H9 (cell line): ENCODE measurements around the gene RESP18. TPM values are rescaled to one million over a fixed set of nuclear protein-coding genes. Genes with fewer than 3 reads are reported as not detected.

Experiments
- DNase-seq: peaks from one replicate; pipeline ENCODE4 v3.0.0-alpha.2; 2017
- H2AFZ ChIP-seq: one replicate; pipeline ENCODE4 v1.6.1; 2013; ENCODE audit warnings: mild to moderate bottlenecking, low read length, control low read depth, moderate library complexity
- H2AK5ac ChIP-seq: 2 replicates; pipeline ENCODE4 v1.6.1; 2013; ENCODE audit warnings: low read length, control low read depth, mixed read lengths; ENCODE audit not compliant: insufficient read length
- H2BK120ac ChIP-seq: one replicate; pipeline ENCODE4 v1.6.1; 2013; ENCODE audit warnings: low read depth, mild to moderate bottlenecking, low read length, control low read depth, inconsistent platforms; ENCODE audit not compliant: poor library complexity, severe bottlenecking
- H2BK12ac ChIP-seq: 2 replicates; pipeline ENCODE4 v1.6.1; 2013; ENCODE audit warnings: low read length, control low read depth, mixed read lengths, low read depth; ENCODE audit not compliant: insufficient read length
- H2BK15ac ChIP-seq: 2 replicates; pipeline ENCODE4 v1.6.1; 2013; ENCODE audit warnings: low read depth, low read length, control low read depth
- H2BK20ac ChIP-seq: one replicate; pipeline ENCODE4 v1.6.1; 2013; ENCODE audit warnings: low read depth, mild to moderate bottlenecking, low read length, control low read depth, inconsistent platforms; ENCODE audit not compliant: poor library complexity, severe bottlenecking
- H2BK5ac ChIP-seq: 2 replicates; pipeline ENCODE4 v1.6.1; 2013; ENCODE audit warnings: low read length, control low read depth, mixed read lengths; ENCODE audit not compliant: insufficient read length
- H3K14ac ChIP-seq: 2 replicates; pipeline ENCODE4 v1.6.1; 2013; ENCODE audit warnings: low read length, control low read depth; ENCODE audit not compliant: insufficient read depth
- H3K18ac ChIP-seq: 2 replicates; pipeline ENCODE4 v1.6.1; 2013; ENCODE audit warnings: low read depth, mild to moderate bottlenecking, mixed read lengths, low read length, control low read depth; ENCODE audit not compliant: insufficient read length
- H3K23ac ChIP-seq: 2 replicates; pipeline ENCODE4 v1.6.1; 2013; ENCODE audit warnings: low read length, control low read depth, mixed read lengths, low read depth; ENCODE audit not compliant: insufficient read length
- H3K23me2 ChIP-seq: 2 replicates; pipeline ENCODE4 v1.6.1; 2013; ENCODE audit warnings: low read depth, mild to moderate bottlenecking, mixed read lengths, low read length, control low read depth; ENCODE audit not compliant: insufficient read length, poor library complexity, severe bottlenecking
- H3K27ac ChIP-seq: 2 replicates; pipeline ENCODE4 v1.5.1; 2013; ENCODE audit warnings: low read length, control low read depth, mixed read lengths, low read depth; ENCODE audit not compliant: insufficient read length
- H3K27me3 ChIP-seq: 2 replicates; pipeline ENCODE4 v1.6.1; 2013; ENCODE audit warnings: low read length, control low read depth, inconsistent platforms; ENCODE audit not compliant: insufficient read depth
- H3K4ac ChIP-seq: 2 replicates; pipeline ENCODE4 v1.6.1; 2013; ENCODE audit warnings: low read depth, mild to moderate bottlenecking, control low read depth, inconsistent platforms, low read length, moderate library complexity
- H3K4me1 ChIP-seq: 2 replicates; pipeline ENCODE4 v1.6.1; 2013; ENCODE audit warnings: low read length, control low read depth, inconsistent platforms; ENCODE audit not compliant: insufficient read depth
- H3K4me2 ChIP-seq: 2 replicates; pipeline ENCODE4 v1.6.1; 2013; ENCODE audit warnings: low read length, control low read depth, mixed read lengths; ENCODE audit not compliant: insufficient read length, insufficient read depth
- H3K56ac ChIP-seq: 2 replicates; pipeline ENCODE4 v1.6.1; 2013; ENCODE audit warnings: low read depth, mild to moderate bottlenecking, mixed read lengths, low read length, control low read depth; ENCODE audit not compliant: insufficient read length
- H3K79me1 ChIP-seq: 2 replicates; pipeline ENCODE4 v1.6.1; 2013; ENCODE audit warnings: low read depth, mild to moderate bottlenecking, moderate library complexity, low read length, control low read depth, inconsistent platforms; ENCODE audit not compliant: insufficient read depth, poor library complexity, severe bottlenecking
- H3K79me2 ChIP-seq: 2 replicates; pipeline ENCODE4 v1.6.1; 2013; ENCODE audit warnings: low read length, control low read depth, inconsistent platforms; ENCODE audit not compliant: insufficient read depth
- H3K9ac ChIP-seq: 2 replicates; pipeline ENCODE4 v1.6.1; 2013; ENCODE audit warnings: low read length, control low read depth, mixed read lengths; ENCODE audit not compliant: insufficient read length; ENCODE audit errors: extremely low read depth
- H3K9me3 ChIP-seq: one replicate; pipeline ENCODE4 v1.6.1; 2013; ENCODE audit warnings: low read depth, low read length, inconsistent platforms; ENCODE audit not compliant: control insufficient read depth
- H3T11ph ChIP-seq: one replicate; pipeline ENCODE4 v1.6.1; 2013; ENCODE audit warnings: mild to moderate bottlenecking, low read length, control low read depth, inconsistent platforms
- H4K20me1 ChIP-seq: one replicate; pipeline ENCODE4 v1.6.1; 2013; ENCODE audit not compliant: control insufficient read depth, insufficient read length, insufficient read depth
- H4K5ac ChIP-seq: 2 replicates; pipeline ENCODE4 v1.6.1; 2013; ENCODE audit warnings: low read depth, mild to moderate bottlenecking, mixed read lengths, low read length, control low read depth; ENCODE audit not compliant: insufficient read length
- H4K8ac ChIP-seq: replicated peaks from 2 replicates; pipeline ENCODE4 v1.6.1; 2013; ENCODE audit warnings: low read length, control low read depth, mixed read lengths, low read depth; ENCODE audit not compliant: insufficient read length
- H4K91ac ChIP-seq: 2 replicates; pipeline ENCODE4 v1.6.1; 2013; ENCODE audit warnings: low read depth, mild to moderate bottlenecking, moderate library complexity, mixed read lengths, low read length, control low read depth; ENCODE audit not compliant: insufficient read length
- H3K27ac Mint-ChIP-seq, 3 experiments: 2 replicates in 2 of 3; 3 replicates in 1 of 3; pipeline ENCODE4 v1.8.0; 2020 to 2021; ENCODE audit warnings: mixed read lengths in 3 of 3, mild to moderate bottlenecking in 1 of 3, moderate library complexity in 1 of 3
- H3K27me3 Mint-ChIP-seq: 2 replicates; pipeline ENCODE4 v1.8.0; 2021; ENCODE audit warnings: low read depth, mild to moderate bottlenecking, moderate library complexity, mixed read lengths
- H3K36me3 Mint-ChIP-seq, 3 experiments: 2 replicates in 2 of 3; 3 replicates in 1 of 3; pipeline ENCODE4 v1.8.0; 2020 to 2021; ENCODE audit warnings: low read depth in 3 of 3, mixed read lengths in 3 of 3; ENCODE audit not compliant: insufficient read depth in 1 of 3
- H3K4me1 Mint-ChIP-seq, 2 experiments: 2 replicates each; pipeline ENCODE4 v1.8.0; 2020; ENCODE audit warnings: mixed read lengths in 2 of 2
- H3K4me3 Mint-ChIP-seq, 2 experiments: 2 replicates in 1 of 2; 3 replicates in 1 of 2; pipeline ENCODE4 v1.8.0; 2020 to 2021; ENCODE audit warnings: mild to moderate bottlenecking in 2 of 2, mixed read lengths in 2 of 2, moderate library complexity in 1 of 2
- H3K9me3 Mint-ChIP-seq, 2 experiments: 2 replicates in 1 of 2; 3 replicates in 1 of 2; pipeline ENCODE4 v1.8.0; 2020; ENCODE audit warnings: mild to moderate bottlenecking in 2 of 2, mixed read lengths in 2 of 2, moderate library complexity in 1 of 2
- WGBS: extraction: QIAGEN DNeasy Blood & Tissue Kit; methylation state at CpG from one replicate; pipeline ENCODE4 v1.1.7; 2013; ENCODE audit warnings: missing lambda C conversion rate, low lambda C conversion rate, mixed read lengths; ENCODE audit not compliant: insufficient read length; ENCODE audit errors: extremely low coverage; 5-methylcytosine and 5-hydroxymethylcytosine counted together
- total RNA-seq: library from RNA; stranded (reverse); gene quantifications from 2 replicates; pipeline ENCODE4 v1.2.1, GENCODE V29; 2021
- TF ChIP-seq, protein P1 (sequence below): fragments of 200-600 bp; sonication (generic); conservative IDR thresholded peaks from 3 replicates; pipeline ENCODE4 v1.8.0; 2021; ENCODE audit warnings: antibody characterized with exemption, mild to moderate bottlenecking

The RESP18 gene
- total RNA-seq, 1 experiment from 2014 or later = not detected

DNA sequence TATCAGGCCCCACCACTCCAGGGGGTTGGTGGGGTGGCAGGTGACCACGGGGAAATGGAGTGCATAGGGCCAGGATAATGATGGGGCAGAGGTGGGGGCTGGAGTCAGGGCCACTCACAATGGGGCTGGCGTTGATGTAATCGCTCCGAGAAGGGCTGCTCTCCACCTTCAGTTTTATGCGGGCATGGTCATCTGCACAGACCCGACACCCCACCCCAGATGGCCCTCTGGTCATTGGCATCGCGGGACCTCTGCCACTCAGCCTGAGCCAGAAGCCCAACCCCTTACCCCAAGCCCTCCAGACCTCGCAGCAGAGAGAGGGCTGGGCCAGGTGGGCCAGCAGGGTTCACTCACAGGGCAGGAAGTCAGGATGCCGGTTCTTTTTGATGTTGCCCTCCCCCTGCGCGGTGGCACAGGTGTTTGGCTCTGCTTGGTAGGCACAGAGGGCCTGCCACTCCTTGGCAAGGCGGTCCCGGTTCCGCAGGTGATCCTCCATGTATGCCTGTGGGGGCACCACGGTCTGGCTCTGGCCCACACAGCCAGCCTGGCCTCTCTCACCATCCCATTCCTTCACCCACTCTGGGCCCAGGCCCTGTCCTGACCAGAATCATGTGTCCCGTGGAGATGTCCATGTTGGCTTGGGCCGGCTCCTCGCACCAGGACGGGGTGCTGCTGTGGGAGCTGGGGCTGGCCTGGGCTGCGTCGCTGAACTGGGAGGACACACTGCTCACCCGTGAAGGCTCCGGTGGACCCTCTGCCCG lies 35.7 kb downstream of the RESP18 start:
- H3K4me1 Mint-ChIP-seq = peaks cover 19 to 29% of the 10 kb centered on the region in 2 experiments
- Histone ChIP-seq H2BK20ac (no peak overlapping the region), H3K23me2 (peaks cover 6% of the 10 kb centered on the region), H3K79me2 (no peaks in the 10 kb centered on the region), H3K9me3 (no peaks in the 10 kb centered on the region), H3K79me1 (no peaks in the 10 kb centered on the region), H2BK5ac (no peak overlapping the region), H3K56ac (no peak overlapping the region), H3K27ac (no peak overlapping the region), H4K5ac (no peak overlapping the region), H3K14ac (no peak overlapping the region), H3K27me3 (no peaks in the 10 kb centered on the region; the same call in 1 of the 2 replicates), H3T11ph (no peak overlapping the region), H4K8ac (no peak overlapping the region), H3K9ac (no peak overlapping the region), H2AK5ac (no peak overlapping the region), H2BK120ac (no peak overlapping the region), H3K4ac (no peak overlapping the region), H3K4me2 (no peak overlapping the region), H3K23ac (no peak overlapping the region), H4K20me1 (no peaks in the 10 kb centered on the region), H3K4me1 (no peaks in the 10 kb centered on the region), H4K91ac (no peak overlapping the region), H3K18ac (no peak overlapping the region), H2AFZ (no peak overlapping the region), H2BK15ac (no peak overlapping the region), H2BK12ac (no peak overlapping the region)
- H3K4me3 Mint-ChIP-seq = no peak overlapping the region; a peak in 1 of 5 replicates
- TF ChIP-seq, protein P1, sequence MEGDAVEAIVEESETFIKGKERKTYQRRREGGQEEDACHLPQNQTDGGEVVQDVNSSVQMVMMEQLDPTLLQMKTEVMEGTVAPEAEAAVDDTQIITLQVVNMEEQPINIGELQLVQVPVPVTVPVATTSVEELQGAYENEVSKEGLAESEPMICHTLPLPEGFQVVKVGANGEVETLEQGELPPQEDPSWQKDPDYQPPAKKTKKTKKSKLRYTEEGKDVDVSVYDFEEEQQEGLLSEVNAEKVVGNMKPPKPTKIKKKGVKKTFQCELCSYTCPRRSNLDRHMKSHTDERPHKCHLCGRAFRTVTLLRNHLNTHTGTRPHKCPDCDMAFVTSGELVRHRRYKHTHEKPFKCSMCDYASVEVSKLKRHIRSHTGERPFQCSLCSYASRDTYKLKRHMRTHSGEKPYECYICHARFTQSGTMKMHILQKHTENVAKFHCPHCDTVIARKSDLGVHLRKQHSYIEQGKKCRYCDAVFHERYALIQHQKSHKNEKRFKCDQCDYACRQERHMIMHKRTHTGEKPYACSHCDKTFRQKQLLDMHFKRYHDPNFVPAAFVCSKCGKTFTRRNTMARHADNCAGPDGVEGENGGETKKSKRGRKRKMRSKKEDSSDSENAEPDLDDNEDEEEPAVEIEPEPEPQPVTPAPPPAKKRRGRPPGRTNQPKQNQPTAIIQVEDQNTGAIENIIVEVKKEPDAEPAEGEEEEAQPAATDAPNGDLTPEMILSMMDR = no peak
- H3K27ac Mint-ChIP-seq = no peak overlapping the region
- peaks cover 2 to 7% of the 10 kb centered on the region in 2 experiments; a peak in 3 of 5 replicates for H3K9me3 Mint-ChIP-seq
- no CpG with 5 or more reads among the region's 25 CpGs for WGBS
- peaks cover 74% of the 10 kb centered on the region for H3K27me3 Mint-ChIP-seq
- H3K36me3 Mint-ChIP-seq = peaks cover 0 to 4% (median 2%) of the 10 kb centered on the region in 3 experiments; a peak in 2 of 7 replicates
- no peak for DNase-seq
